ENCODE data around the gene MRC2.

- TF ChIP-seq CTCF (IDR thresholded peaks at IDR 0.05; ENCODE audit: low read length) (no peak), EZH2phosphoT487 (IDR thresholded peaks at IDR 0.05; ENCODE audit: low read length) (no peak)
Measured at GRCh38 chr17:62618647-62619416, 8.6 kb upstream of the MRC2 start.

All from MM.1S (cell line).